Measurements from ENCODE around the gene ACE2.
A peak's percentile ranks its signal among the peaks of the same experiment; 100 is the strongest.

ACE2 gene

DNA sequence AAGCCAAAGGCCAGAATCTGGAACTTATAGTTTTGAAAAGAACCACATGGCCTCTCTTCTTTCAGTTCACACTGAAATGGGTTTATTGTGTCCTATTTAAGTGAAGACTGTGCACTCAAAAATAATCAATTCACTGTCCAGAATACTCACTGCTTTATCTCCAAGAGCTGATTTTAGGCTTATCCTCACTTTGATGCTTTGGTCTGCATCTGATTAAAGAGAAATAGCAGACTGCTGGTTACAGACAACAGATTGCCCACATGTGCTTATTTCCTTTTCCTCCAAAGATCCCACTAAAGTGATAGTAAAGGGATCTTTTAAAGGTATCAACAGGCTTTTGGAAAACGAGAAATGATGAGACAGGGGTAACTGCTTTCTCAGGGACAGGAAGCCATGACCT lies 30.6 kb downstream of the ACE2 start:
- no peak for FAIRE-seq

GRCh38 chrX:15567886-15568616 lies 32.7 kb downstream of the ACE2 start:
- FAIRE-seq = peak; percentile 49

- no peak for FAIRE-seq
Observed at GRCh38 chrX:15567267-15567666, 33.5 kb downstream of the ACE2 start.

DNA sequence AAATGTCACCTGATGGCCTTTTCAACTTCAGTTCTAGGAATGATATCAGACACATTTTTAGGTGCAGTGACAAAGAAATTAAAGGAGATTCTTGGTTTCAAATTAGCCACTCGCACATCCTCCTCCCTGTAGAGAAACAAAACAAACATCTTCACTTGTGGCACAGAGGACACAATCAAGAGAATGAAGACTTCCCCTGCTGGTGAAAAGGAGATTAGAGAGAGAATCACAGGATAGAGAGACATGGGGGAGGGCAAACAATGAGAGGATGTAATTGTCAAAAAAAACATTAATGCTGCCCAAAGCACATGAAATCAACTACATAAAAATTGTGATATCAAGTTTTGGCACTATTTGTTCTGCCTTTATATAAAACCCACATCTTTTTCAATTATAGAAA lies 34.5 kb downstream of the ACE2 start:
- FAIRE-seq = no peak

DNA sequence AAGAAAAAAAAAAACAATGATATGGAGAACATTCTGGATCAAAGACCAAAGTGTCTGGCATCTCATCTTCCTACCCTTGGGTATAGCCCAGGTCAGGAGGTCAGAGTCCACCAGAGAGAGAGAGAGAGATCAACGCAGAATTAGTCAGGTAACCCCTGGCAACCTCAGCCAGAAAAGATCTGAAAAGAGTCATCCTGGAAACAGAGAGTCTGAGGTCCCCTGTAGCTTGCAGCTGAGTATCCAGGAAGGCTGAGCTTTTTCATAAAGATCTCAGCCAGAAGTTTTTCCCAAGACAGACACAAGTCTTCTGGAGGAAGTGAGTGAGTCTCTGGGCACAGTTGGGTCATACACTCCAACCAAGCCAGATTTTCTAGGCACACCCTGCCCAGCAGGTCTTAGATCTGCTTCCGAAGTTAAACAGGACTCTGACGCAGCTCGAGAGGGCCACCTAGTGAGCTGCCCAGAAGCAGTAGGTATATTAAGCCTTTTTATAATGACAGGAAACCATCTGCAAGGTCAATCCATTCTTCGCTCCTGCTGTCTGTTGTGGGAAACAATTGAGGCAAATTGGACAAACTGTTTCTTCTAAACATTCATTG lies 35.7 kb downstream of the ACE2 start:
- FAIRE-seq = peak; percentile 36

DNA sequence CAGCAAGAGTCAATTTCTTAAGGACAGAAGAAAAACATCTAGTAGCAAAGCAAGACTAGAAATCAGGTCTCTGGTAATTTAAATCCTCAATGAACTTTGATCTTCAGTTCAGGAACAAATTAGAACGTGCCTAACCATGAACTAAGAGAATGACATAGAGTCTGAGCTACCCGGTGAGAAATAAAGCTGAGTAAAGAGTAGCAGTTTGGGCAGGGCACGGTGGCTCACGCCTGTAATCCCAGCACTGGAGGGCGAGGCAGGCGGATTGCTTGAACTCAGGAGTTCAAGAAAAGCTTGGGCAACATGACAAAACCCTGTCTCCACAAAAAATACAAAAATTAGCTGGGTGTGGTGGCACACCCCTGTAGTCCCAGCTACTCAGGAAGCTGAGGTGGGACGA lies 37.7 kb downstream of the ACE2 start:
- peak; percentile 18 for FAIRE-seq

DNA sequence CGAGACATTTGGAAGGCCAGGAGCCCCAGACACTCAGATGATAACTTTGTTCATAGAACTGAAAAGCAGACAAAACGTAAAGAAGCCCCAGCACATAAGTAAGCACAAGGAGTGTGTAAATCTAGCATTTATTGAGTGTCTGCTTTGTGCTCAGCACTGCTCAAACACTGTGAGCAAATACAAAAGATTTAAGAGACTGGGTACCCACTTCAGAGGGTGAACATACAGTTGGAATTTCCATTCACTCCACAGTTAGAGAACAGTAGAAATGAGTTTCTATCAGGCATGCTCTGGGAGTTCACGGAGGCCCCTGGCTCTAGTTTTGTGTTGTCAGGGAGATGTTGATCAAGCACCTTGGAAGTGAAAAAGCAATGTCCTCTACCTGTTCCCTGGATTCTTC lies 39.8 kb downstream of the ACE2 start:
- no peak for FAIRE-seq

DNA sequence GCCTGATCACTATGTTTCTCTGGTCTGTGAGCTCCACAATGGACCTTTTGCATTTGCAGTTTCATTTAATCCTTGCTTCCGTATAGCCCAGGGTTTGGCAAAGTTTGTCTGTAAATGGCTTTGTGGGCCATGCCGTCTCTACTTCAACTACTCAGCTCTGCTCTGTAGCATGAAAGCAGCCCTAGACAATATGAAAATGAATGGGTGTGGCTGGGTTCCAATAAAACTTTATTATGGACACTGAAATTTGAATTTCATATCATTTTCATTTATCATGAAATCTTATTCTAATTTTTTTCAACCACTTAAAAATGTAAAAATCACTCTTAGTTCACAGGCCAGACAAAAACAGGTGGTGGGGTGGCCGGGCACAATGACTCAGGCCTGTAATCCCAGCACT lies 41.5 kb downstream of the ACE2 start:
- FAIRE-seq = no peak

DNA sequence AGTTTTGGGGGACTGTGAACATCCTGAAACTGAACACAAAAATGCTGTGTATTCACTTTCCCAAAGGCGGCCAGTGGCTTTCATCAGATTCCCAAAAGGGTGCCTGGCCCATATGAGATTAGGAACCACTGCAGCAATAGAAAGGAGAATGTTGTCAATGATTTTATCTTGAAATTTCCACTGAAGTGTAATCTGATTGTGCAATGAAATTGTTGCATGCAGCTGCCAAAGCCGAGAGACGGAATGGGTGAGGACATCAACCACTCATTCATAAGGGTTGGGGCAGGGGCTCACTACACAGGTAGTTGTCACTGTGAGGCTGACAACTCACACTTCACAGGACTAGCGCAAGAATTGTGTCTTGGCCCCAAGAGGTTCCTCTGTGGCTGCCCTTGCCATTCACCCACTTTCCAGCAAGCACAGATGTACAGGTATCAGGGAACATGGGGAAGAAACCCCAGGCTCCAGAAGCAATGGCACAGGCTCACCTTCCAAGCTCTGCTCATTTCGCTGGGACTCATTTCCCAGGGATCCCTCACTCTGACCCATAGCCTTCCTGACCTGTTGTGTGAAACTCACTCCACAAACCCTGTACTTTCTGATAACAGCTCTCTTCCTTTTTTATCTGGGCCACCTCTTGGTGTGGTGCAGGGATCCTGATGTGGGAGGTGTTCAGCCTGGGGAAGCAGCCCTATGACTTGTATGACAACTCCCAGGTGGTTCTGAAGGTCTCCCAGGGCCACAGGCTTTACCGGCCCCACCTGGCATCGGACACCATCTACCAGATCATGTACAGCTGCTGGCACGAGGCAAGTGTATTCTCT lies 51.4 kb downstream of the ACE2 start:
- FAIRE-seq = no peak

DNA sequence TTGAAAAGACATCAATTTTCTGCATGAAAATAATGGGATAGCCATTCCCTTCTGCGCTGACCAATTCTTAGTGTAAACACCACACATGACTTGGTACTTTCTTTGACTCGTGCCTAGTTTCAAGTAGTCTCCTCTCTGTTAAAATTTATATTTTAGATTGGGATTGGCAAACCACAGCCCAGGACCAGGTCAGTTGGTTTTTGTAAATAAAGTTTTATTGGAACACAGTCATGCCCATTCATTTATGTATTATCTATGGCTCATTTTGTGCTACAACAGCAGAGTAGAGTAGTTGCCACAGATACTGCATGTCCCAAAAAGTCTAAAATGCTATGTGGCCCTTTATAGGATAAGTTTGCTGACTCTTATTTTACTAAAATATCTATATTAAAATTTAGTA lies 53.4 kb downstream of the ACE2 start:
- FAIRE-seq = peak; percentile 72

DNA sequence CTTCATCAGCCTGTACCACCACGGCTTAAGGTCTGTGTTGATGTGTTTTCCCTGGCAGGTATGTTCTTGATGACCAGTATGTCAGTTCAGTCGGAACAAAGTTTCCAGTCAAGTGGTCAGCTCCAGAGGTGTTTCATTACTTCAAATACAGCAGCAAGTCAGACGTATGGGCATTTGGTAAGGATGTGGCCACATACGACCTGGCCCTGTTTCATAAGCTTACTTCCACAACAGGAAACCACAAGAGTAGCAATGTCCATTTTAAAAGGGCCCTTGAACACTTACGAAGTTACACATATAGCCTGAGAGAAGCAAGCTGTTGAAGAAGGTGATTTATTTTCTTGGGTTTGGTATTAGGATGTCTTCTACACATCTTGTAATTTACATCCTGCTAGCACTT lies 54.0 kb downstream of the ACE2 start:
- FAIRE-seq = no peak

- no peak for FAIRE-seq
Observed at GRCh38 chrX:15530318-15530717, 70.4 kb downstream of the ACE2 start.

- FAIRE-seq = no peak
Observed at GRCh38 chrX:15529165-15529564, 71.6 kb downstream of the ACE2 start.

DNA sequence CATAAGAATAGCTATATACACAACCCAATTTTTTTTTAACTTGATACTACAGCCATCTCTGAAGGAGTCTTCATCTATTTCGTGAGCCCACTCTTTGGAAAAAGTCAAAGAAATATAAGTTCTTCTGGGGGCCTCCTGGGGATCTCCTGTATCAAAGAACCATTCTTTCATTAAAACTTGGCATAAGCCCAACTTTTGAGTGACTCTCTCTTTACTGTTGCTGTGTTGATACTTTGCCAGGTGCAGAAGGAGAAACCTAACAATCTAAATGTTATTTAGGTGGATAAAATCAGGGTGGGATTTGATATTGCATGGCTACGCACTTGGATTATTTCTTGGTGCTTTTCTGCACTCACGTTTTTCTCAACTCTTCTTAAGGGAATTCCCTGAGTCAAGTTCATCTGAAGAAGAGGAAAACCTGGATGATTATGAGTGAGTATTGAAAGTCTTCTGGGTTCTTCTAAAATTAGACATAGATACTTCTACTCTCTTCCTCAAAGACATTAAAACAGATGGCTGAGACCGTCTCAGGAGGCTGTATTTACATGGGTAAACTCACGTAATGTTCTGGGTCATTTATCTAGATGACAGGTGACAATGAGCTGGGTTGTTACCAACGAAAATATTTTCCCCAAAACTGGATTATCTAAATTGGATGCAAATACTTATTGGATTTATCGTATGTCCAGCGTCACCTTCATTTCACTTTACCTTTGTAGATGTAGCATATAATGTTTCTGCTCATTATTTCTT lies 74.9 kb downstream of the ACE2 start:
- peak; percentile 28 for FAIRE-seq

- peak; percentile 21 for FAIRE-seq
Observed at GRCh38 chrX:15524417-15524816, 76.3 kb downstream of the ACE2 start.

DNA sequence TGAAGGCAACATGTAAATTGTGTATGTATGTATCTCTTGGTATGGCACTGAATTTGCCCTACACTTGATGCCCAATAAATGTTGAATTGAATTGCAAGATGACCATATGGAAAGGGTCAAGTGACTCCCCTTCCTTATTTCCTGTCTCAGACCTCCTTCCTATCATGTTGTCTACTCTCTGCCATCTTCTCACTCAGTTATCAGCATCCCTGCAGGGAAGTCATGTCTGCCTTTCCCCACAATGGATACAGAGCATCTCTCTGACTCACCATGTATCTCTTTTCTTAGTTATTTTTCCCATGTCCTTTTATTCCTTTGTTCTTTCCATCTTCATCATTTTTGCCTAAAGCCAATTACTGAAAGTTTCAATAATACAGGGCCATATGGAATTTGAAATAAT lies 77.7 kb downstream of the ACE2 start:
- FAIRE-seq = no peak

DNA sequence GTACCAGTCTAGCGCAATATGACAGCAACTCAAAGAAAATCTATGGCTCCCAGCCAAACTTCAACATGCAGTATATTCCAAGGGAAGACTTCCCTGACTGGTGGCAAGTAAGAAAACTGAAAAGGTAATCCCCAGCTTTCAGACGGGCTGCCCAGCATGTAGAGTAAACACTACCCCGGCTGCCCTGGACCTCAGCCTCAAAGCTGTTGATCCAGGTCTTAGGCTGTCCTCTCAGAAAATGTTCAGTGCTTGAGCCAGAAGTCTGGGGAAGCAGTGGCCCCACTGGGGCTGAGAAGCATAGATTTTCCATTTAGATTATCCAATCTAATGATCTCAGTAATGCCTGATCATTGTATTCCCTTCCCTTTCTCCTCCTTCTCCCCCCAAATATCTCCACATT lies 78.3 kb downstream of the ACE2 start:
- no peak for FAIRE-seq

DNA sequence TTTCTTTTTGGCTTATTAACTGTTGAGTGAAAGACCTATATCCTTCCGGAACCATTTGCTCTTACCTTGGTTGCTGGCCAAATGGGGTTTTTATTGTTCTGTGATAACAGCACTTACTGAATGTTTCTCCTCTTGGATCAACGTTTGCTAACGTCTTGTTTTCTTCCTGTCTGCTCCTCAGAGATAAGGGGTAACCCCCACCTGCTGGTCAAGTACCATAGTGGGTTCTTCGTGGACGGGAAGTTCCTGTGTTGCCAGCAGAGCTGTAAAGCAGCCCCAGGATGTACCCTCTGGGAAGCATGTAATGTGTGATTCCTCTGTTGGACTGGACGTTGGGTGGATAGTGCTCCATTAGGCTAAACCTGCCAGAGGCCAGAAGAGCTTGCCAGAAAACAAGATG lies 84.8 kb downstream of the ACE2 start:
- FAIRE-seq = no peak

DNA sequence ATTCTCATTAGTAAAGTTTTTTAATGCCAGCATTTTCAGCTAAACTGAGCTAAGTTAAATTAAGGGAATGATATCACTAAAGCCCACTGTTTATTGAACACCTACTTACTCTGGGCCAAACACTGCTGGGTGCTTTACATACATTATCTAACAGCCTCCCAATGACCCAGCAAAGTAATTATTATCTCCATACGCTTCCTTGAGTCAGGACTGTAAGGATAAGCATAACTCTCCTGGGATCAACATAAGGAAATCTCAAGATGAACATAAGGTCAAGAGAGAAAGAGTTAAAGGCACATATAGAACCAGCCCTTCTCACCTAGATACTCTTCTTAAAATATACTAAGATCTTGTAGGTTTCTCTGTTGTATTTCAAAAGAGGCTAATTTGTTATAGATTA lies 86.5 kb downstream of the ACE2 start:
- no peak for FAIRE-seq

DNA sequence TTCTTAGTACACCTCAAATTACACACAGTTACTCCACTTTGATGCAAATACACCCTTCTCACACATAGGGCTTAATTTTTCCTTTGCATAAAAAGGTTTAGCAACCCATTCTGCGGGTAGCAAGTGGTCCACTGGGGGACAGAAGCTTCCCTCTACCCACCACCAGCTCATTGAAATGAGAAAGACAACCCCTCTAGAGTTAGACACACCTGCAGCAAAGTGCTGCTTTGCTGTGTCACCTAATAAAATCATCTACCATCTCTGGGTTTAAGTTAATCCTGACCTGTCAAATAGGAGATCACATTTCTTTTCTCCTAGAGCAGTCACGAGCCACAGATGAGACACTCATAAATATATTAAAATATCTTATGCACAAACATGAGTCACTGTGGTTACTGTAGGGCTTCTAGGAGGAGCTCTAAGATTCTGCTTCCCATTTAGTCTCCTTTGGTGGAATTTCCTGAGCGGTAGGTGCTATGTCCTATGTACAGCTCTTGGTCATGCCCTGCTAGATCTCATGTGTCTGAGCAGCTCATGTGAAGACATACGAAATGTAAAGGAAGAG lies 88.3 kb downstream of the ACE2 start:
- FAIRE-seq = no peak

GRCh38 chrX:15511563-15511962 lies 89.2 kb downstream of the ACE2 start:
- FAIRE-seq = no peak
